HEK293T (cell line): ENCODE measurements around the gene PCSK5.

Source experiments
- CTBP1 ChIP-seq: fragments of 450-650 bp; IDR thresholded peaks from 2 replicates; pipeline ENCODE4 v1.6.1; 2016; ENCODE audit warnings: borderline replicate concordance
- FOXM1 ChIP-seq: fragments of 450-650 bp; IDR thresholded peaks from 2 replicates; pipeline ENCODE4 v1.6.1; 2017; ENCODE audit warnings: mild to moderate bottlenecking, borderline replicate concordance
- HDGF ChIP-seq: fragments of 450-650 bp; IDR thresholded peaks from 2 replicates; pipeline ENCODE4 v1.6.1; 2017; ENCODE audit warnings: antibody characterized with exemption, borderline replicate concordance
- L3MBTL2 ChIP-seq: fragments of 450-650 bp; conservative IDR thresholded peaks from 2 replicates; pipeline ENCODE4 v1.6.1; 2016; ENCODE audit warnings: mild to moderate bottlenecking
- SP1 ChIP-seq: fragments of 450-650 bp; IDR thresholded peaks from 2 replicates; pipeline ENCODE4 v1.6.1; 2017
- SUZ12 ChIP-seq: fragments of 450-650 bp; IDR thresholded peaks from 2 replicates; pipeline ENCODE4 v1.6.1; 2016; ENCODE audit warnings: mild to moderate bottlenecking
- TF ChIP-seq, protein P1 (sequence below): fragments of 450-650 bp; IDR thresholded peaks from 2 replicates; pipeline ENCODE4 v1.6.1; 2016

DNA sequence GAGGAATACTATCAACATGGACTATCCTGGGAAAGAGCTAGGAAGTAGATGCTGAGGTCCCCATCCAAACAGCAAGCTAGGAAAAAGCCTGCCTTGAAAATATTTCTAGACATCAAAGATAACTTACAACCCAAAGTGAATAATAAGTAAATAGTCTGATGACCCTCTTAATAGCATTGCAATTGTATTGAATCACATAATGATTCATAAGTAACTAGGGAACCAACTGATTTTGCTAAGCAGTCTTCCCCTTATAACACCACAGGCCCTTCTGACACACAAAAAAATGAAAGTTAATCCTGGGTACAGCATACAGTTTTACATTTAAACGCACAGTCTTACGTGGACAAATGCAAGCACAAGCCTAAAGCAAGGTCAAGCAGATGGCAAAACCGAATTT lies 304.4 kb downstream of the PCSK5 start:
- TF ChIP-seq SP1 (no peak), L3MBTL2 (no peak), FOXM1 (no peak), SUZ12 (no peak), HDGF (no peak), CTBP1 (no peak)
- TF ChIP-seq, protein P1, sequence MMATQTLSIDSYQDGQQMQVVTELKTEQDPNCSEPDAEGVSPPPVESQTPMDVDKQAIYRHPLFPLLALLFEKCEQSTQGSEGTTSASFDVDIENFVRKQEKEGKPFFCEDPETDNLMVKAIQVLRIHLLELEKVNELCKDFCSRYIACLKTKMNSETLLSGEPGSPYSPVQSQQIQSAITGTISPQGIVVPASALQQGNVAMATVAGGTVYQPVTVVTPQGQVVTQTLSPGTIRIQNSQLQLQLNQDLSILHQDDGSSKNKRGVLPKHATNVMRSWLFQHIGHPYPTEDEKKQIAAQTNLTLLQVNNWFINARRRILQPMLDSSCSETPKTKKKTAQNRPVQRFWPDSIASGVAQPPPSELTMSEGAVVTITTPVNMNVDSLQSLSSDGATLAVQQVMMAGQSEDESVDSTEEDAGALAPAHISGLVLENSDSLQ, result no peak
